Keratinocyte (primary cell): ENCODE results near the gene KPNA3. TPM values are rescaled to one million over a fixed set of nuclear protein-coding genes. Genes with fewer than 3 reads are reported as not detected.

ENCODE experiments used
- DNase-seq: peaks from one replicate; pipeline ENCODE4 v3.0.0-alpha.2; 2011; ENCODE audit warnings: low read depth, missing footprints, low spot score
- FAIRE-seq: peaks from 2 replicates; lab custom pipeline; 2011; peaks lifted over from hg19 to GRCh38; lab: Jason Lieb, UNC
- H2AFZ ChIP-seq: 2 replicates; pipeline ENCODE4 v1.6.0; 2012; ENCODE audit warnings: low read length, control low read depth, inconsistent platforms; ENCODE audit not compliant: control insufficient read depth
- H3K27ac ChIP-seq: 2 replicates; pipeline ENCODE4 v1.5.1; 2011; ENCODE audit warnings: low read length; ENCODE audit not compliant: control insufficient read depth, insufficient read depth
- H3K27me3 ChIP-seq: 3 replicates; pipeline ENCODE4 v1.6.0; 2011; ENCODE audit warnings: low read length; ENCODE audit not compliant: control insufficient read depth, insufficient read depth; ENCODE audit errors: extremely low read depth
- H3K36me3 ChIP-seq, 2 experiments: 2 replicates in 1 of 2; 3 replicates in 1 of 2; pipeline ENCODE4 v1.5.1; 2011; ENCODE audit warnings: low read length in 2 of 2, mild to moderate bottlenecking in 1 of 2; ENCODE audit not compliant: control insufficient read depth in 2 of 2, insufficient read depth in 2 of 2; ENCODE audit errors: extremely low read depth in 1 of 2
- H3K4me1 ChIP-seq: 3 replicates; pipeline ENCODE4 v1.5.1; 2011; ENCODE audit warnings: low read length; ENCODE audit not compliant: control insufficient read depth, insufficient read depth; ENCODE audit errors: extremely low read depth
- H3K4me2 ChIP-seq: 3 replicates; pipeline ENCODE4 v1.6.0; 2011; ENCODE audit warnings: low read depth, low read length; ENCODE audit not compliant: control insufficient read depth, insufficient read depth; ENCODE audit errors: extremely low read depth
- H3K4me3 ChIP-seq, 3 experiments: fragments of 200-600 bp in 1 of 3; sonication (generic) in 1 of 3; 2 replicates in 2 of 3; 3 replicates in 1 of 3; pipeline ENCODE4 v1.5.1; 2011 to 2016; ENCODE audit warnings: low read length in 3 of 3, mild to moderate bottlenecking in 3 of 3, control low read depth in 2 of 3, inconsistent platforms in 1 of 3, low read depth in 1 of 3, mixed read lengths in 1 of 3, mixed run types in 1 of 3, moderate library complexity in 1 of 3; ENCODE audit not compliant: control insufficient read depth in 2 of 3, insufficient read depth in 2 of 3; ENCODE audit errors: extremely low read depth in 1 of 3
- H3K79me2 ChIP-seq: 2 replicates; pipeline ENCODE4 v1.6.0; 2012; ENCODE audit warnings: low read length; ENCODE audit not compliant: control insufficient read depth, insufficient read depth
- H3K9ac ChIP-seq: 3 replicates; pipeline ENCODE4 v1.6.0; 2011; ENCODE audit warnings: low read length; ENCODE audit not compliant: control insufficient read depth, insufficient read depth; ENCODE audit errors: extremely low read depth
- H3K9me1 ChIP-seq: 3 replicates; pipeline ENCODE4 v1.6.0; 2011; ENCODE audit warnings: low read length; ENCODE audit not compliant: control insufficient read depth, insufficient read depth; ENCODE audit errors: extremely low read depth
- H3K9me3 ChIP-seq: 2 replicates; pipeline ENCODE4 v1.5.1; 2012; ENCODE audit warnings: low read depth, low read length; ENCODE audit not compliant: control insufficient read depth
- H4K20me1 ChIP-seq: 3 replicates; pipeline ENCODE4 v1.6.0; 2011; ENCODE audit warnings: low read length; ENCODE audit not compliant: control insufficient read depth, insufficient read depth; ENCODE audit errors: extremely low read depth
- EZH2 ChIP-seq: IDR thresholded peaks from one replicate; pipeline ENCODE4 v1.6.1; 2012; ENCODE audit warnings: inconsistent platforms, mild to moderate bottlenecking, low read length, moderate library complexity
- dilution Hi-C: fragments of 300-500 bp; cut with MboI; formaldehyde crosslinking; loops from one replicate; pipeline ENCODE4 v1.7.0; 2020; ENCODE audit warnings: low sequenced_read_pairs; ENCODE audit not compliant: extremely low pct_ligation_motif_present
- polyA plus RNA-seq, 5 experiments: library from polyadenylated mRNA; depleted of rRNA in 3 of 5; stranded (reverse) in 3 of 5; stranded (forward) in 1 of 5; unstranded in 1 of 5; fragments of >200 nt; gene quantifications; 1 replicate in 1 of 5; 2 replicates in 3 of 5; 3 replicates in 1 of 5; pipeline versions ENCODE4 v1.2.1 to v1.2.3, GENCODE V29; 2011 to 2012; ENCODE audit warnings: missing spikeins in 2 of 5, low read depth in 1 of 5, low replicate concordance in 1 of 5
- TF ChIP-seq, protein P1 (sequence below), 3 experiments: IDR thresholded peaks in 1 of 3; conservative IDR thresholded peaks in 1 of 3; optimal IDR thresholded peaks in 1 of 3; 2 replicates in 2 of 3; 3 replicates in 1 of 3; pipeline versions ENCODE3 to v1.5.1; 2011; ENCODE audit warnings: low read length in 3 of 3, mild to moderate bottlenecking in 3 of 3, moderate library complexity in 2 of 3, control low read depth in 1 of 3, inconsistent platforms in 1 of 3; ENCODE audit not compliant: insufficient read depth in 2 of 3; ENCODE audit errors: extremely low read depth in 1 of 3

The KPNA3 gene
- polyA plus RNA-seq, 1 donor (not counting 4 experiments of a cell fraction or from before 2014, with no cell fraction given): 37.3 TPM

DNA sequence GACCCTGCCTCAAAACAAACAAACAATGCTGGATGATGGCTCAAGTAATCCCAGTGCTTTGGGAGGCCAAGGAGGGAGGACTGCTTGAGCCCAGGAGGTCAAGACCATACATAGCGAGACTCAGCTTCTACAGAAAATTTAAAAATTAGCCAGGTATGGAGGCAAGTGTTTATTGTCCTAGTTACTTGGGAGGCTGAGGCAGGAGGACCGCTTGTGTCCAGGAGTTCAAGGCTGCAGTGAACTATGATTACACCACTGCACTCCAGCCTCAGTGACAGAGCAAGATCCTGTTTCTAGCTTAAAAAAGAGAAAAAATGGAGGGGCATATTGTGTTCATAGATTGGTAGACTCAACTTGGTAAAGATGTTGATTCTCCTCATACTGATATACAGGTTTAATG lies 36.2 kb downstream of the KPNA3 start:
- dilution Hi-C loops: no loop called here
- Histone ChIP-seq H3K4me1 (no peaks in the 10 kb centered on the region), H3K27me3 (no peaks in the 10 kb centered on the region), H3K36me3 (no peaks in the 10 kb centered on the region), H3K27ac (no peak overlapping the region), H3K9ac (no peak overlapping the region), H3K9me3 (no peaks in the 10 kb centered on the region), H2AFZ (no peak overlapping the region), H4K20me1 (peaks cover 7% of the 10 kb centered on the region), H3K9me1 (no peaks in the 10 kb centered on the region), H3K79me2 (peaks cover 89% of the 10 kb centered on the region), H3K4me3 (no peak overlapping the region), H3K4me2 (no peak overlapping the region)
- DNase-seq (no peak), FAIRE-seq (no peak)
- TF ChIP-seq EZH2: no peak
- TF ChIP-seq, protein P1, sequence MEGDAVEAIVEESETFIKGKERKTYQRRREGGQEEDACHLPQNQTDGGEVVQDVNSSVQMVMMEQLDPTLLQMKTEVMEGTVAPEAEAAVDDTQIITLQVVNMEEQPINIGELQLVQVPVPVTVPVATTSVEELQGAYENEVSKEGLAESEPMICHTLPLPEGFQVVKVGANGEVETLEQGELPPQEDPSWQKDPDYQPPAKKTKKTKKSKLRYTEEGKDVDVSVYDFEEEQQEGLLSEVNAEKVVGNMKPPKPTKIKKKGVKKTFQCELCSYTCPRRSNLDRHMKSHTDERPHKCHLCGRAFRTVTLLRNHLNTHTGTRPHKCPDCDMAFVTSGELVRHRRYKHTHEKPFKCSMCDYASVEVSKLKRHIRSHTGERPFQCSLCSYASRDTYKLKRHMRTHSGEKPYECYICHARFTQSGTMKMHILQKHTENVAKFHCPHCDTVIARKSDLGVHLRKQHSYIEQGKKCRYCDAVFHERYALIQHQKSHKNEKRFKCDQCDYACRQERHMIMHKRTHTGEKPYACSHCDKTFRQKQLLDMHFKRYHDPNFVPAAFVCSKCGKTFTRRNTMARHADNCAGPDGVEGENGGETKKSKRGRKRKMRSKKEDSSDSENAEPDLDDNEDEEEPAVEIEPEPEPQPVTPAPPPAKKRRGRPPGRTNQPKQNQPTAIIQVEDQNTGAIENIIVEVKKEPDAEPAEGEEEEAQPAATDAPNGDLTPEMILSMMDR (optimal IDR thresholded peaks at IDR 0.05 in 1 of 3, IDR thresholded peaks at IDR 0.05 in 1 of 3, conservative IDR thresholded peaks at IDR 0.05 in 1 of 3; ENCODE audit: extremely low read depth in 1 of 3, insufficient read depth in 2 of 3, low read length in 3 of 3): no peak

DNA sequence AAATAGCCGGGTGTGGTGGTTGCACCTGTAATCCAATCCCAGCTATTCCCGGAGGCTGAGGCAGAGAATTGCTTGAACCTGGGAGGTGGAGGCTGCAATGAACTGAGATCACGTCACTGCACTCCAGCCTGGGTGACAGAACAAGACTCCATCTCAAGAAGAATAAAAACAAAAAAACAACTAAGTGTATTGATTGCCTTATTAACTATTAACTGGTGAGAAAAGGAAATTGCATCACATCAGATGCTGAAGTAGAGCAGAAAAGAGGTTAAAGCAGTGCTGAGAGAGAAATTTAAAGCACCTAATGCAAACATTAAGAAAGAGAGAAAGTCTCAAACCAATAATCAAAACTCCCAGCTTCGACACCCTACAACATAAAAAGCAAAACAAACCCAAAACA lies 38.3 kb downstream of the KPNA3 start:
- DNase-seq (no peak), FAIRE-seq (no peak)
- Histone ChIP-seq H4K20me1 (peaks cover 11% of the 10 kb centered on the region), H3K4me1 (no peaks in the 10 kb centered on the region), H2AFZ (no peak overlapping the region), H3K4me3 (no peak overlapping the region), H3K9me1 (no peaks in the 10 kb centered on the region), H3K27me3 (no peaks in the 10 kb centered on the region), H3K4me2 (no peak overlapping the region), H3K79me2 (peaks cover 92% of the 10 kb centered on the region), H3K27ac (no peak overlapping the region), H3K9ac (no peak overlapping the region), H3K9me3 (no peaks in the 10 kb centered on the region), H3K36me3 (no peaks in the 10 kb centered on the region)
- dilution Hi-C loops: no loop called here
- TF ChIP-seq, protein P1 (optimal IDR thresholded peaks at IDR 0.05 in 1 of 3, IDR thresholded peaks at IDR 0.05 in 1 of 3, conservative IDR thresholded peaks at IDR 0.05 in 1 of 3; ENCODE audit: extremely low read depth in 1 of 3, insufficient read depth in 2 of 3, low read length in 3 of 3): no peak
- TF ChIP-seq EZH2: no peak
